ENCODE results near the gene INPP5D.
"Not testable (repeated sequence)": the region's sequence is repeated elsewhere in the genome, so short reads cannot be mapped to it uniquely, and the experiment has no call there.

The INPP5D gene

DNA sequence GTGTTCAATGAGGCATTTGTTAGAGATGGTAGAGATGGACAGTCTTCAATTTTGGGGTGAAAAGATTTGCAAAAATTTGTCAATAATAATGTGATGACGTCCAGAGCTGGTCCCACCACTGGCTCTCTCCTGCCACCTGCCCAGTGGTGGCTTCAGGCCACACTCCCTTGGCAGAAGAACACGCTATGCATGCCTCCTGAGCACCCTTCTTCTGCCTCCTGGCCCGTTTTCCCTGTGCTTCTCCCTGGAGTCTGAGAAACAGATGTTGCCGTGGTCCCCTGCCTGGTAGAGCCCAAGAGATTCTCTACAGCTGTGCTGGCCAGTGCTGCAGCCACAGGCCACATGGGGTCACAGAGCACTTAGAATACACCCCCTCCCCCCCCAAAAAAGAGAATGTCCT lies 33.6 kb downstream of the INPP5D start:
- no peak for DNase-seq (ENCODE audit: low read depth)

DNA sequence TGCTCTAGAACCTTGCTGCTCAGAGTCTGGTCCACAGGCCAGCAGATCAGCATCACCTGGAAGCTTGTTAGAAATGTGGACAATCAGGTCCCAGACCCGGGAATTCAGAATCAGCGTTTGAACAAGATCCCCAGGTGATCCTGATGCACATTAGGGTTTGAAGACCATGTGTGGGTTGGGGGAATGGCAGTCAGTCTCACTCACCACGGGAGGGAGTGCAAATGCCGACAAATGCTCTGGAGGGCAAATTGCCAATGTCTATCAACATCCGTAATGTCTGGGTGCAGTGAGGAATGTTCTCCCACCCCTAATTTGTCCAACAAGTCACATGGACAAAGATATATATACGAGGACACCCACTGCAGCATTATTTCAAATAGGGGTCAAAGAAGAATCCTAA lies 34.5 kb downstream of the INPP5D start:
- DNase-seq (ENCODE audit: low read depth): no peak

- no peak for DNase-seq (ENCODE audit: low read depth)
These were observed 35.9 kb downstream of the INPP5D start for GRCh38 chr2:233096006-233096405.

DNA sequence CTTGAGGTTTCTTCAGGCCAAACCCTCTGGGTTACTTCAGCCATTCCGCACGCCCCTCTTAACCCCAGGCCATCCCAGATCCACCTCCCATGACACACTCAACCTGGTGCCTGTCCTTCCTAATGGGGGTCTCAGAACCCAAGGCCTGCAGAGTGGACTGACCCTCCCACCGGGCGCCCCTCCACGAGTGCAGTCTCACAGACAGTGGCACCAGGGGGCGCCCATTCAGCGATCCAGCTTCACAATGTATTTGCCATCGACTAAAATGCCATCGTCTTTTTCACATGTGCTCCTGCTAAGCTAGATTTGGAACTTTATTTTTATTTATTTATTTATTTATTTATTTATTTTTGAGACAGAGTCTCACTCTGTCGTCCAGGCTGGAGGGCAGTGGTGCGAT lies 38.5 kb downstream of the INPP5D start:
- no peak for DNase-seq (ENCODE audit: low read depth)

DNA sequence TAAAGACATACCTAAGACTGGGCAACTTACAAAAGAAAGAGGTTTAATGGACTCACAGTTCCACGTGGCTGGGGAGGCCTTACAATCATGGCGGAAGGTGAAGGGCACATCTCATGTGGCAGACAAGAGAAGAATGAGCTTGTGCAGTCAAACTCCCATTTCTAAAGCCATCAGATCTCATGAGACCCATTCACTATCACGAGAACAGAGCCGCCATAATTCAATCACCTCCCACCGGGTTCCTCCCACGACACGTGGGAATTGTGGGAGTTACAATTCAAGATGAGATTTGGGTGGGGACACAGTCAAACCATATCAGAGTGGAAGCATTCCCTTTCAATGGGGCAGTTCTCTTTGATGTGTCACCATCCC lies 39.7 kb downstream of the INPP5D start:
- not testable (repeated sequence) for DNase-seq (ENCODE audit: low read depth)

- no peak for DNase-seq (ENCODE audit: low read depth)
These were observed 40.3 kb downstream of the INPP5D start for GRCh38 chr2:233100192-233100998.

DNA sequence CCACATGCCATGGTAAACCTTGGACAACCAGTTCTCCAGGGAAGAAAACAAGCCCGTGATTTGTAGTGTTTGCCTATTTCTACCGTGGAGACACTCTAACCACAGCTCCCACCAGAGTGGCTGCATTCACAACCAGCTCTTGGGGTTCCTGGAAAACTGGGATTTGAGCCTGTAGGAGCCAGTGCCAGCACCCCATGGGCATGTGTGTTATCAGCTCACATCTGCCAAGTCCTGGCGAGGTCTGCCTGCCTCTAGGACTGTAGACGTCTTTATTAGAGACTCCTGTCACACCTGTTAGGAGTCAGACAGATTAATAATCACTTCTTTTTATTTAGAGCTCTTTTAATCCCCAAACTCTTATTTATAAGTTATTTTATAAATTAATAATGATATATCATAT lies 41.0 kb downstream of the INPP5D start:
- DNase-seq (ENCODE audit: low read depth): no peak

GRCh38 chr2:233101816-233102215 lies 41.7 kb downstream of the INPP5D start:
- no peak for DNase-seq (ENCODE audit: low read depth)

DNA sequence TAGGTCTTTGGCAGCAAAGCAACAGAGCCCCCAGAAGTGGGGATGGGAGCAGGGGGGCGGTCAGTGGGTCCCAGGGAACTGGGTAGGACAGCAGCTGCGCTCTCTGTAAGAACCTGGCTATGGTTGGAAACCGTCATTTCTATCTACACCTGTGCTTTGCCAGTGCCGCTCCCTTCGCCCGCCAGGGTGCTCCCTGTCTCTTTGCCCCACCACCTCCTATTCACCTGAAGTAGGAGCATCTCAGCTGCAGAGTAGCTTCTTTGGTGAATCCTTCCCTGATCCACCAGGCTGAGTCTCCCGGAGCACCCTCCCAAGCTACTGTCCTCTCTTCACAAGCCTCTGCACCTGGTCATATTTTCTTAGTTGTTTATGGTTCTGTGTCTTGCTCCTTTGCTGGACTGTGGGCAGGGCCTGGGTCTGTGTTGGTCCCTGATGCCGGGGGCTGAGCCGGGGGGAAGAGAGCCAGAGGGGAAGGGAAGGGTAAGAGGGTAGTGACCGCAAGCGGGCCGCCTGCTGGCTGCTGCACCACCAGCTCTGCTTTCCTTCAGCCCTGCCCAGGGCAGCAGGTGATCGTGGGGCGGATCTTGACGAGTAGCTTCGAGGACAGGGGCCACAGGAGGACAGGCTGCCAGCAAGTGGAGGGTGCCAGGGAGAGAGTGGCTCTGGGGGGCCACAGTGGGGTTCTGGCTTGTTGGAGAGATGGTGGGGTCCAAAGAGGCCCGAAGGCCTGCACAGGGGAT lies 45.2 kb downstream of the INPP5D start:
- no peak for DNase-seq (ENCODE audit: low read depth)

DNA sequence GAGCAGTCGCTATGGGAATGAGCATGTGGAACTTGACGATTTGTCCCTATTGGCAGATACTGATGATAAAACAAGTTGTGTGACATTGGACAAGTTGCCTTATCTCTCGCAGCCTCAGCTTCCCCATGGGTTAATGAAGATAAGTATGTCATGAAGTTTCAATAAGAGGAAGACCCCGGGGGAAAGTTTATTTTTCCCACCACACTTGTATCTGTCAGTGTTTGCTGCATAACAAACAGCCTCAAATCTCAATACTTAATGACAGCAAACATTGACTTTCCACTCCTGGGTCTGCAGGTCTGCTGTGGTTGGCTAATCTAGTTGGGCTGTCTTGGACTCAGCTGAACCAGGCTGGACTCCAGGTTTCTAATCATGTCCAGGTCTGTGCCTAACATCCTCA lies 45.8 kb downstream of the INPP5D start:
- no peak for DNase-seq (ENCODE audit: low read depth)

DNA sequence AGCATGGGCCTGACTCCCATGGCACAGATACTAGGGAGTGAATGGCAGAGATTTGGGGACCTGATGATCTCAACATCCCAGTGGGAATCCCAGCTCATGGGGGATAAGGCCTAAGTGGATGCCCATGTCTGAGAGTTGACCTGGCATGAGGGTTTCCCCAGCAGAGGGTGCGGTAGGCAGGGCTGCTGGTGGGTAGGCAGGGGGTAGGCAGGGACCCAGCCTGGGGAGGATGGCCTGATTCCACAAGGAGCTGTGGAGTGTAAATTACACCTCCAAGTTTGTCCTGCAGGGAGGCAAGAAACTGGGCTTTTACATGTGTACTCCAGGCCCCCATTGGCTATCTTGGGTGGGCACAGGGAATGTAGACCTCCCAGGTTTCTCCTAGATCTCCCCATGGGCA lies 46.9 kb downstream of the INPP5D start:
- no peak for DNase-seq (ENCODE audit: low read depth)

DNA sequence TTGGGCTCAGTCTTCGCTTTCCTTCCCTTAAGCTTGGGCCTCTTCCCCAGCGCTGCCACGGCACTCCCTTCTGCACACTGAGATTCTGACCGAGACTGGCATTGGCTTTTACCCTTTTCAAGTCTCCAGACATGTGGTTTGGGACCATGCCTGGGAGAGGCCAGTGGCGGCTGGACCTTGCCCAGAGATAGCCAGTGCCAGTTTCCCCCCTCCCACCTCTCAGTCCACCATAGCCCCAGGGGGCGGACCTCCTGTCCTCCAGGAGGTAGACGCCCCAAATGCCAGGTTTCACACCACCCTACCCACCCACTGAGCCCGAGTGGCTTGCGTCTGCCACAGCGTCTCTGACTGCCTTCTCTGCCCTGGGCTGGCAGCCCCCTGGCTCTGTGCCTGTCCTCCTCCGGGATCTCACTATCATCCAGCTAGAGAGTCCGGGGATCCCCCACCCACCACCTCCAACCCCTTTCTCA lies 47.7 kb downstream of the INPP5D start:
- DNase-seq (ENCODE audit: low read depth): no peak

GRCh38 chr2:233108611-233109490 lies 48.7 kb downstream of the INPP5D start:
- no peak for DNase-seq (ENCODE audit: low read depth)

DNA sequence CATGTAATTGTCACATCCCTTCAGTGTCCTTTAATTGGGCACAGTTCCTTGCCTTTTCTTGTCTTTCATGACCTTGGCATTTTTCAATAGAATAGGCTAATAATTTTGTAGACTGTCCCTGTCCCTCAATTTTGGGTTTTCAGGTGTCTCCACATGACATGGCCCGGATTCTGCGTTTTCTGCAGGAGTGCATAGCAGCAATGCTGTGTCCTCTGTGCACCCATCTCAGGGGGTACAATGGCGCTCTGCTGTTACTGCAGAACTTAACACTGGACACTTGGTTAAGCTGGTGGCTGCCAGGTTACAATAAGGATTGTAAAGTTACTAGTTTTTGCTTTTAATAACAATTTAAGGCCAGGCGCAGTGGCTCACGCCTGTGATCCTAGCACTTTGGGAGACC lies 51.3 kb downstream of the INPP5D start:
- DNase-seq (ENCODE audit: low read depth): no peak

DNA sequence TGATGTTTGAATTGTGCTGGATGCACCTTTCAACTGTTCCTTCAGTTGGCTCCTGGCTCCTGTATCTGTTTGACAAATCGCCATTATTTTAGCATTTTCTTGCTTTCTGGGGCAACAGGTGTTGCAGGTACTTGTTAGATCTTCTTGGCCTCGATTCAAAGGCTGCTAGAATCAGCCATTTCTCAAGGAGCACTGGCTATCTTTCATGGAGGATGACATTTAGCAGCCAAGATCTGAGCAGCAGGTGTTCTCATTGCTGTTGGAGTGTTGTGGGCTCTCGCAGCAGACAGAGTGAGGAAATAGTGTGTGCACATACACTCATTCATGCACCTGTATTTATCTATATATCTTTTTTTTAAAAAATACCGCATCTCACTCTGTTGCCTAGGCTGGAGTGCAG lies 52.2 kb downstream of the INPP5D start:
- DNase-seq (ENCODE audit: low read depth): no peak

DNA sequence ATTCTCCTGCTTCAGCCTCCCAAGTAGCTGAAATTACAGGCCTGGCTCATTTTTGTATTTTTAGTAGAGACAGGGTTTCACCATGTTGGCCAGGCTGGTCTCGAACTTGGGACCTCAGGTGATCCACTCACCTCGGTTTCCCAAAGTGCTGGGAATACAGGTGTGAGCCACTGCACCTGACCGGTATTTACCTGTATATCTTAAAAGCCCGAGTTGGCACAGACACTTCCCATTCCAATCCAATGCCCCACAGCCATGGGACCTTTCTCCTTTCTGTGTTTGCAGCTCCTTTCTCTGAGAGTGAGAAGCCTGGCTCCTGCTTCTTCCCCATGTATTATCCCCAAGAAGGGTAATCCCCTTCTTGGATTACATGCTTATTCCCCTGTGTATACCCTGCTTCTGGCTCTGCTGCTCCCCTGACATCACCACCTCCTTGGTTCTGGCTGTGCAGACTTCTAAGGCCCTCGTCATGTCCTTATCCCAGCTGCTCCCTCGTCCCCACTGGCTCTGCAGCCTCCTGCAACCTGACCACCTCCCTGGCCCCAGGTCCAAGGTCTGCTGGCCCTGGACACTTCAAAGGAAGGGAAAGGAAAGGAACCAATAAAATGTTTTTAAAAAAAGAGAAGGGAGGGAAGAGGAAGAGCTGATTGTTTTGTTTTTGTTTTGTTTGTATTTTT lies 52.8 kb downstream of the INPP5D start:
- DNase-seq (ENCODE audit: low read depth): no peak

DNA sequence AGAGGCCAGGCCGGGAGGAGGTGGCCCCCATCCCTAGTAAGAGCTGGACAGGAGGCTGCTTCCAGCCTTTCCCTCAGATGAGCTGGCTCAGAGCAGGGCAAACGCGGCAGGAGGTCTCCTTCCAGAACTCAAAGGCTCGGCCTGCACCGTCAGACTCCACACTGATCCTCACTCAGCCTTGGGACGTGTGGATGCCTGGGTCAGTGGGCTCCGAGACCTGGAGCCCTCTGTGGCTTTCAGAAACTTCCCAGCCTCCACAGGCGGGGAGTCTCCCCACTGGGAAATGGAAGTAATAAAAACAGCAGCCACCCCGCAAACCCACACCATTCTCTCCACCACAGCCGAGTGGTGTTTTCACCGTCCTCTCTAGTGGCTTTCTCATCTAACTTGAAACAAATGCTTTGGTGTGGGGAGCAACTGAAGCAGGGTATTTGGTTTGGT lies 54.3 kb downstream of the INPP5D start:
- DNase-seq (ENCODE audit: low read depth): no peak

- no peak for DNase-seq (ENCODE audit: low read depth)
These were observed 55.0 kb downstream of the INPP5D start for GRCh38 chr2:233115121-233115520.

DNA sequence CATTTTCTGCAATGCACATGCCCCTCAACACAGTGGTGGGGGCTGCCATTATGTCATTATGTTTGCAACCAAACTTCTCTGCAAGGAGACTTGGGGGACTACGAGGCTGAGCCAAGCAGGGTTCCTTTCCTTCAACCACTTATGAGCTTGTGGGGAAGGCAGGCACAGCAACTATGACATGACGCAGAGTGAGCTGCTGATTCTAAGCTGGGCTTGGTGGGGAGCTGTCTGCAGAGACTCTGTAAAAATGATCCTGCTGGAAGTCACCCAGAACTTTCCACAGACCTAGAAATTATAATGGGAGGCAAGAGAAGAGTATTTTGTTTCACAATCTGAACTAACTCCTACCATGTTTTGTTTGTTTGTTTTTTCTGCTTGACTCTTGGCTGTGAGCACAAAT lies 55.6 kb downstream of the INPP5D start:
- DNase-seq (ENCODE audit: low read depth): peak; percentile 53

DNA sequence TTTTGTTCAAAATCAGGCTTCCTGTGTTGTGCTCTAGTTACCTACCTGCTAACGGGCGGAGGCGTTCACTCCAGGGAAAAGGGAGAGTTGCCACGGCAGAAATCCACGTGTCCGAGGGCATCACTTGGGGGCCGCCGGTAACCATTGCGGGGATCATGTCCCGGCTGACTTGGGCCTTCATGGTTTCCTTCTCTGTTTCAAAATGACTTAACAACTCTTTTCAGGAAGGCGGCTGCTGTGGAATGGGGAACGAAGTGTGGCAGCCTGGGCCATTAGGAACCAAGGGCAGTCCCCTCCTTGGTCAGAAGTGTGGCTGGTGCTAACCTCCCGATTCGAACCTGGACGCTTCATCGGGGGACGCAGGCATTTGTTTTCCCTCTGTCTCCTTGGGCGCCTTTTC lies 56.8 kb downstream of the INPP5D start:
- DNase-seq (ENCODE audit: low read depth): no peak

DNA sequence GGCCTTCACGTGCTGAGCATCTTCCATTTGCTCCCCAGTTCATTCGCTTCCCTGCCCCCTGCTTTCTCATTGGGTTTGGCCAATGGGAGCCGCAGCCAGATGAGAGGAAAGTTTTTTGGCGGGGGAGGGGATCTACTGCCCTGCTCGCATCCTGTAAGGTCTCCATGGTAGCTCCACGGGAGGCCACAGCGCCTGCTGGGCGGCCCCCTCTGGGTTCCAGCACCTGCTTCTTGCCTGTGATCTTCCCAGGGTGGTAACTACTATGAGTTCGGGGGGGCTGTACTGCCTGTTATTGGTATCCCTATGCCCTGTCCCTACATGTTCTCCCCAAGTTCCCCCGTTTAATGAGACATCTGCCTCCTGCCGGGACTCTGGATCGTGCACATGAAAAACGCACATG lies 57.2 kb downstream of the INPP5D start:
- DNase-seq (ENCODE audit: low read depth): no peak
